C4-2B (cell line): ENCODE measurements around the gene IL17RD.

Experiments
- ZFX ChIP-seq: fragments of 450-650 bp; IDR thresholded peaks from 2 replicates; pipeline ENCODE4 v1.6.1; 2017
- TF ChIP-seq, protein P1 (sequence below): fragments of 450-650 bp; conservative IDR thresholded peaks from 2 replicates; pipeline ENCODE4 v1.5.1; 2017; ENCODE audit warnings: mild to moderate bottlenecking

DNA sequence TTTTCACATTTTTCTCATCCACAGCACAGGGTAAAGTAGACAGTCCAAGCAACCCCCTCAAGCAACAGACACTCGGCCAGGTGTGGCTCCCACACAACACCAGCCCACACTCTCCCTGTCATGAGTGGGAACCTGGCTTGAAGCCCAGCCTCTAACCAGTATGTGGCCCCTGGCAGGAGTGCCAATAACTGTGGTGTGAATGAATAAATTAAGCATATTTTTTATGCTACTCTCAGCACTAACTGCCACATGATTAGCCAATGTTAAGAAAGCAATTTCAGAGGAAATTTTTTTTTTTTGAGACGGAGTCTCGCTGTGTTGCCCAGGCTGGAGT lies 9.9 kb downstream of the IL17RD start:
- TF ChIP-seq, protein P1, sequence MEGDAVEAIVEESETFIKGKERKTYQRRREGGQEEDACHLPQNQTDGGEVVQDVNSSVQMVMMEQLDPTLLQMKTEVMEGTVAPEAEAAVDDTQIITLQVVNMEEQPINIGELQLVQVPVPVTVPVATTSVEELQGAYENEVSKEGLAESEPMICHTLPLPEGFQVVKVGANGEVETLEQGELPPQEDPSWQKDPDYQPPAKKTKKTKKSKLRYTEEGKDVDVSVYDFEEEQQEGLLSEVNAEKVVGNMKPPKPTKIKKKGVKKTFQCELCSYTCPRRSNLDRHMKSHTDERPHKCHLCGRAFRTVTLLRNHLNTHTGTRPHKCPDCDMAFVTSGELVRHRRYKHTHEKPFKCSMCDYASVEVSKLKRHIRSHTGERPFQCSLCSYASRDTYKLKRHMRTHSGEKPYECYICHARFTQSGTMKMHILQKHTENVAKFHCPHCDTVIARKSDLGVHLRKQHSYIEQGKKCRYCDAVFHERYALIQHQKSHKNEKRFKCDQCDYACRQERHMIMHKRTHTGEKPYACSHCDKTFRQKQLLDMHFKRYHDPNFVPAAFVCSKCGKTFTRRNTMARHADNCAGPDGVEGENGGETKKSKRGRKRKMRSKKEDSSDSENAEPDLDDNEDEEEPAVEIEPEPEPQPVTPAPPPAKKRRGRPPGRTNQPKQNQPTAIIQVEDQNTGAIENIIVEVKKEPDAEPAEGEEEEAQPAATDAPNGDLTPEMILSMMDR: no peak
- no peak for TF ChIP-seq ZFX
